K562 (cell line): ENCODE data around the gene PSMA8. TPM values are rescaled to one million over a fixed set of nuclear protein-coding genes. Genes with fewer than 3 reads are reported as not detected.

Experiments used
- ATAC-seq: fragments of 200-7000 bp; cut with Tn5 transposase; 3 replicates; pipeline ENCODE4 v1.9.1; 2020; ENCODE audit warnings: moderate library complexity
- BruUV-seq: library from RNA; stranded (reverse); fragments of 400-500 nt; replicated peaks from 2 replicates; lab custom pipeline; 2021; lab: Mats Ljungman, UMichigan
- CTCF ChIA-PET: fragments of 300-600 bp; formaldehyde crosslinking; extraction: SDS; loops from one replicate; lab custom pipeline; 2021; ENCODE audit warnings: low intra/inter-chr PET ratio; lab: Yijun Ruan, JAX
- POLR2A ChIA-PET: fragments of 300-600, 350-650 bp; sonication (Branson Sonifier 250); formaldehyde crosslinking; extraction: SDS; loops from one replicate; lab custom pipeline; 2021; ENCODE audit warnings: antibody characterized with exemption, inconsistent platforms; lab: Yijun Ruan, JAX
- DNase-seq, 4 experiments: peaks; one replicate each; pipeline versions ENCODE4 v3.0.0 to v3.0.0-alpha.2; 2011 to 2018; ENCODE audit warnings: low spot score in 3 of 4, mixed read lengths in 3 of 4; ENCODE audit errors: extremely low read depth in 1 of 4
- FAIRE-seq: peaks from 2 replicates; lab custom pipeline; 2011; peaks lifted over from hg19 to GRCh38; lab: Jason Lieb, UNC
- H2AFZ ChIP-seq: 2 replicates; pipeline ENCODE4 v1.6.0; 2011; ENCODE audit warnings: low read depth, low read length, control low read depth, inconsistent platforms
- H3K27ac ChIP-seq: fragments of 200-600 bp; 3 replicates; pipeline ENCODE4 v1.8.0; 2011; ENCODE audit warnings: low read depth, mild to moderate bottlenecking, control low read depth, inconsistent platforms, low read length, moderate library complexity, mixed read lengths; ENCODE audit errors: extremely low read depth
- H3K27me3 ChIP-seq, 2 experiments: fragments of 300-600 bp in 1 of 2; 2 replicates in 1 of 2; 3 replicates in 1 of 2; pipeline versions ENCODE4 v1.6.0 to v1.8.0; 2011; ENCODE audit warnings: inconsistent platforms in 2 of 2, low read length in 2 of 2, mild to moderate bottlenecking in 1 of 2, mixed read lengths in 1 of 2, moderate library complexity in 1 of 2; ENCODE audit not compliant: control insufficient read depth in 2 of 2, insufficient read depth in 2 of 2
- H3K36me3 ChIP-seq: fragments of 300-600 bp; 3 replicates; pipeline ENCODE4 v1.8.0; 2011; ENCODE audit warnings: mild to moderate bottlenecking, low read length, inconsistent platforms; ENCODE audit not compliant: control insufficient read depth, insufficient read depth
- H3K4me1 ChIP-seq, 2 experiments: fragments of 200-600 bp in 1 of 2; replicated peaks in 1 of 2; 2 replicates in 1 of 2; 3 replicates in 1 of 2; pipeline versions ENCODE4 v1.5.1 to v1.8.0; 2011; ENCODE audit warnings: inconsistent platforms in 2 of 2, low read length in 2 of 2, mild to moderate bottlenecking in 1 of 2, mixed read lengths in 1 of 2, moderate library complexity in 1 of 2; ENCODE audit not compliant: control insufficient read depth in 2 of 2, insufficient read depth in 2 of 2
- H3K4me2 ChIP-seq: 2 replicates; pipeline ENCODE4 v1.6.1; 2011; ENCODE audit warnings: low read length, control low read depth, inconsistent platforms, mixed read lengths; ENCODE audit not compliant: insufficient read depth
- H3K4me3 ChIP-seq: fragments of 200-600 bp; sonication (generic), shearing (Covaris generic); 2 replicates; pipeline ENCODE4 v1.5.1; 2016; ENCODE audit warnings: control low read depth, inconsistent platforms
- H3K79me2 ChIP-seq: fragments of 200-600 bp; 3 replicates; pipeline ENCODE4 v1.8.0; 2011; ENCODE audit warnings: low read length, inconsistent platforms; ENCODE audit not compliant: control insufficient read depth, insufficient read depth
- H3K9ac ChIP-seq, 2 experiments: 2 replicates each; pipeline versions ENCODE4 v1.6.0 to v1.6.1; 2011; ENCODE audit warnings: low read depth in 2 of 2, low read length in 2 of 2, control low read depth in 1 of 2, inconsistent platforms in 1 of 2, mild to moderate bottlenecking in 1 of 2, mixed read lengths in 1 of 2; ENCODE audit not compliant: insufficient read depth in 1 of 2
- H3K9me1 ChIP-seq: one replicate; pipeline ENCODE4 v1.6.0; 2011; ENCODE audit warnings: inconsistent platforms, mild to moderate bottlenecking, low read length, moderate library complexity; ENCODE audit not compliant: control insufficient read depth, insufficient read depth
- H3K9me3 ChIP-seq: replicated peaks from 2 replicates; pipeline ENCODE4 v1.5.1; 2011; ENCODE audit warnings: low read depth, low read length, inconsistent platforms; ENCODE audit not compliant: control insufficient read depth, insufficient read depth
- H4K20me1 ChIP-seq: replicated peaks from 2 replicates; pipeline ENCODE4 v1.6.1; 2011; ENCODE audit warnings: low read length, inconsistent platforms, mixed read lengths; ENCODE audit not compliant: control insufficient read depth, insufficient read depth
- C11orf30 ChIP-seq: fragments of 450-650 bp; IDR thresholded peaks from 2 replicates; pipeline ENCODE4 v1.6.1; 2016; ENCODE audit warnings: low read depth, mild to moderate bottlenecking
- CREBBP ChIP-seq: IDR thresholded peaks from one replicate; pipeline ENCODE4 v1.6.1; 2012; ENCODE audit warnings: low read depth, mild to moderate bottlenecking, control low read depth, inconsistent platforms, low read length
- MAFG ChIP-seq: fragments of 450-650 bp; conservative IDR thresholded peaks from 2 replicates; pipeline ENCODE4 v1.6.1; 2016; ENCODE audit warnings: missing genetic modification characterization, missing compliant biosample characterization
- ZEB2 ChIP-seq: fragments of 450-650 bp; IDR thresholded peaks from 2 replicates; pipeline ENCODE4 v1.6.1; 2016
- ZNF316 ChIP-seq: fragments of 450-650 bp; IDR thresholded peaks from 2 replicates; pipeline ENCODE4 v1.6.1; 2016
- ZNF354B ChIP-seq: fragments of 250-450 bp; sonication (Bioruptor Pico); IDR thresholded peaks from 2 replicates; pipeline ENCODE4 v1.4.0; 2020
- WGBS: fragments of 100-300 bp; shearing (Covaris generic); methylation state at CpG from one replicate; pipeline ENCODE4 v1.1.6; 2016; ENCODE audit warnings: low coverage, mixed read lengths; ENCODE audit not compliant: insufficient coverage; ENCODE audit errors: missing lambda C conversion rate; 5-methylcytosine and 5-hydroxymethylcytosine counted together
- in situ Hi-C: fragments of 300-500 bp; cut with MboI; formaldehyde crosslinking; loops from 4 replicates; pipeline ENCODE4 v1.15.0; 2018; ENCODE audit warnings: inconsistent platforms, mixed read lengths
- intact Hi-C: fragments of 100-400 bp; cut with micrococcal nuclease; formaldehyde crosslinking; loops from 2 replicates; pipeline ENCODE4 v1.14.2; 2022
- polyA plus RNA-seq, 8 experiments: library from polyadenylated mRNA; depleted of rRNA in 4 of 8; stranded (reverse) in 5 of 8; unstranded in 3 of 8; fragments of >200 nt; fragmentation: Nextera tagmentation in 2 of 8; fragmentation: Illumina TruSeq in 1 of 8; extraction: Ambion mirVana in 2 of 8; extraction: Trizol in 1 of 8; gene quantifications; 2 replicates each; pipeline versions ENCODE4 v1.2.1 to v1.2.3, GENCODE V29; 2011 to 2014; ENCODE audit warnings: inconsistent platforms in 1 of 8, missing spikeins in 1 of 8
- total RNA-seq, 7 experiments: library from RNA; depleted of rRNA in 6 of 7; stranded (reverse); fragments of >200 nt in 6 of 7; fragmentation: Illumina TruSeq in 2 of 7; extraction: Trizol in 2 of 7; gene quantifications; 2 replicates each; pipeline versions ENCODE4 v1.2.1 to v1.2.3, GENCODE V29; 2011 to 2021; ENCODE audit warnings: low replicate concordance in 1 of 7
- TF ChIP-seq, protein P1 (sequence below): sonication (generic); formaldehyde crosslinking; IDR thresholded peaks from 2 replicates; pipeline ENCODE4 v1.8.1; 2023; ENCODE audit warnings: mild to moderate bottlenecking, missing genetic modification reagents
- TF ChIP-seq, protein P2 (sequence below): fragments of 250-450 bp; sonication (Bioruptor Pico); IDR thresholded peaks from 2 replicates; pipeline ENCODE4 v1.8.0; 2022; ENCODE audit warnings: inconsistent platforms

Gene PSMA8
- total and polyA plus RNA-seq, 9 of the 15 experiments (the other 6 are each of a cell fraction or from before 2014, with no cell fraction given) = not detected

DNA sequence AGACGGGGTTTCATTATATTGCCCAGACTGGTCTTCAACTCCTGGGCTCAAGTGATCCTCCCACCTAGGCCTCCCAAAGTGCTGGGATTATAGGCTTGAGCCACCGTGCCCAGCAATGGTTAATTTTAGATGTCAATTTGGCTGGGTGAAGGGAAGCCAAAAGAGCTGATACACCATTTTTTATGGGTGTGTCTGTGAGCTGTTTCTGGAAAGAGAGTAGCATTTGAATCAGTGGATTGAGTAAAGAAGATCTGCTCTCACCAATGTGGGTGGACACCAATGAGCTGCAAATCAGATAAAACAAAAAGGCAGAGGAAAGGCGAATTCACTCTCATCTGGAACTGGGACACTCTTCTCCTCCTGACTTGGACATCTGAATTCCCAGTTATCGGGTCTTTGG is 76.5 kb downstream of the PSMA8 start:
- Histone ChIP-seq H3K9ac (no peak overlapping the region), H3K27ac (no peak overlapping the region), H3K27me3 (peaks cover 4 to 15% of the 10 kb centered on the region in 2 experiments; a peak in 4 of 5 replicates), H3K4me2 (no peak overlapping the region), H3K4me3 (no peak overlapping the region), H3K9me3 (no peaks in the 10 kb centered on the region), H4K20me1 (no peaks in the 10 kb centered on the region), H3K4me1 (no peaks in the 10 kb centered on the region), H3K9me1 (no peaks in the 10 kb centered on the region), H3K79me2 (no peaks in the 10 kb centered on the region), H2AFZ (no peak overlapping the region), H3K36me3 (no peaks in the 10 kb centered on the region)
- DNase-seq (no peak), ATAC-seq (no peak), FAIRE-seq (no peak)
- CTCF ChIA-PET = no interaction called here
- TF ChIP-seq ZNF354B (CRISPR knock-in tag) (no peak), C11orf30 (0 out of 2 replicates have a peak, but pooled peaks have one; percentile 30), MAFG (tag) (peak; percentile 41; the same call in 1 of the 2 replicates), ZNF316 (peak; percentile 55; the same call in 1 of the 2 replicates), ZEB2 (no peak), CREBBP (no peak)
- TF ChIP-seq, protein P1, sequence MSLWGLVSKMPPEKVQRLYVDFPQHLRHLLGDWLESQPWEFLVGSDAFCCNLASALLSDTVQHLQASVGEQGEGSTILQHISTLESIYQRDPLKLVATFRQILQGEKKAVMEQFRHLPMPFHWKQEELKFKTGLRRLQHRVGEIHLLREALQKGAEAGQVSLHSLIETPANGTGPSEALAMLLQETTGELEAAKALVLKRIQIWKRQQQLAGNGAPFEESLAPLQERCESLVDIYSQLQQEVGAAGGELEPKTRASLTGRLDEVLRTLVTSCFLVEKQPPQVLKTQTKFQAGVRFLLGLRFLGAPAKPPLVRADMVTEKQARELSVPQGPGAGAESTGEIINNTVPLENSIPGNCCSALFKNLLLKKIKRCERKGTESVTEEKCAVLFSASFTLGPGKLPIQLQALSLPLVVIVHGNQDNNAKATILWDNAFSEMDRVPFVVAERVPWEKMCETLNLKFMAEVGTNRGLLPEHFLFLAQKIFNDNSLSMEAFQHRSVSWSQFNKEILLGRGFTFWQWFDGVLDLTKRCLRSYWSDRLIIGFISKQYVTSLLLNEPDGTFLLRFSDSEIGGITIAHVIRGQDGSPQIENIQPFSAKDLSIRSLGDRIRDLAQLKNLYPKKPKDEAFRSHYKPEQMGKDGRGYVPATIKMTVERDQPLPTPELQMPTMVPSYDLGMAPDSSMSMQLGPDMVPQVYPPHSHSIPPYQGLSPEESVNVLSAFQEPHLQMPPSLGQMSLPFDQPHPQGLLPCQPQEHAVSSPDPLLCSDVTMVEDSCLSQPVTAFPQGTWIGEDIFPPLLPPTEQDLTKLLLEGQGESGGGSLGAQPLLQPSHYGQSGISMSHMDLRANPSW (CRISPR knock-in tag) = no peak
- TF ChIP-seq, protein P2, sequence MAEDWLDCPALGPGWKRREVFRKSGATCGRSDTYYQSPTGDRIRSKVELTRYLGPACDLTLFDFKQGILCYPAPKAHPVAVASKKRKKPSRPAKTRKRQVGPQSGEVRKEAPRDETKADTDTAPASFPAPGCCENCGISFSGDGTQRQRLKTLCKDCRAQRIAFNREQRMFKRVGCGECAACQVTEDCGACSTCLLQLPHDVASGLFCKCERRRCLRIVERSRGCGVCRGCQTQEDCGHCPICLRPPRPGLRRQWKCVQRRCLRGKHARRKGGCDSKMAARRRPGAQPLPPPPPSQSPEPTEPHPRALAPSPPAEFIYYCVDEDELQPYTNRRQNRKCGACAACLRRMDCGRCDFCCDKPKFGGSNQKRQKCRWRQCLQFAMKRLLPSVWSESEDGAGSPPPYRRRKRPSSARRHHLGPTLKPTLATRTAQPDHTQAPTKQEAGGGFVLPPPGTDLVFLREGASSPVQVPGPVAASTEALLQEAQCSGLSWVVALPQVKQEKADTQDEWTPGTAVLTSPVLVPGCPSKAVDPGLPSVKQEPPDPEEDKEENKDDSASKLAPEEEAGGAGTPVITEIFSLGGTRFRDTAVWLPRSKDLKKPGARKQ (CRISPR knock-in tag) = no peak
- no TSS peak for BruUV-seq
- WGBS = 9% methylated on average over 4 of the region's 4 CpGs
- in situ Hi-C loops = no loop called here
- intact Hi-C loops = no loop called here
- POLR2A ChIA-PET = interaction anchor here (0.6 to 1.0 kb wide), 3 partner anchors 9 to 1169 kb away, joined by 3 to 4 read pairs (median 3); no protein-coding TSS in a partner anchor
